Right cardiac atrium (tissue), 5 donors: ENCODE measurements around the gene POLR3E. TPM values are rescaled to one million over a fixed set of nuclear protein-coding genes. Genes with fewer than 3 reads are reported as not detected.

Experiments used
- ATAC-seq, 2 donors: fragments of 200-7000 bp; cut with Tn5 transposase; one replicate each; pipeline versions ENCODE4 v1.8.0 to v1.9.1; 2020; ENCODE audit warnings: moderate library complexity in 2 of 2, mild to moderate bottlenecking in 1 of 2
- DNase-seq, 3 donors: peaks; one replicate each; pipeline ENCODE4 v3.0.0-alpha.2; 2020
- H3K27ac ChIP-seq: one replicate; pipeline ENCODE4 v1.5.1; 2013; ENCODE audit warnings: mild to moderate bottlenecking, low read length, control low read depth, moderate library complexity
- H3K27me3 ChIP-seq: one replicate; pipeline ENCODE4 v1.6.1; 2013; ENCODE audit not compliant: control insufficient read depth, insufficient read depth
- H3K4me1 ChIP-seq: one replicate; pipeline ENCODE4 v1.6.1; 2013; ENCODE audit warnings: low read length; ENCODE audit not compliant: control insufficient read depth, insufficient read depth
- H3K4me3 ChIP-seq: one replicate; pipeline ENCODE4 v1.5.1; 2013; ENCODE audit warnings: low read length, control low read depth
- H3K9me3 ChIP-seq: one replicate; pipeline ENCODE4 v1.6.1; 2013; ENCODE audit warnings: low read length; ENCODE audit not compliant: control insufficient read depth
- WGBS: extraction: QIAGEN DNeasy Blood & Tissue Kit; methylation state at CpG from one replicate; pipeline ENCODE4 v1.1.7; 2013; 5-methylcytosine and 5-hydroxymethylcytosine counted together
- intact Hi-C, 4 donors: fragments of 100-400 bp; cut with DNase I; formaldehyde crosslinking; loops; one replicate each; pipeline versions ENCODE4 v1.11.0 to v1.14.0; 2022 to 2023
- polyA plus RNA-seq: library from polyadenylated mRNA; stranded (reverse); fragments of 200-250 nt; gene quantifications from one replicate; pipeline ENCODE4 v1.2.3, GENCODE V29; 2013
- total RNA-seq, 4 donors: library from RNA; stranded (reverse); fragmentation: NEBNext Ultra II Directional; extraction: Animal tissue kit (Norgen Biotek cat#: 25700); gene quantifications; one replicate each; pipeline ENCODE4 v1.2.1, GENCODE V29; 2021
- donor health status: healthy with polysubstance abuse.
- donor health status: DM: no; HTN: yes; CAD: no.
- donor health status: DM: no; HTN: no; CAD: no.
- donor health status: DM: no; HTN: yes; CAD: no; lungs with severe emphysema.
- donor health status: DM: yes; HTN: yes; CAD: no.

Gene POLR3E
- total and polyA plus RNA-seq, 5 donors: 15.4 to 33.5 (median 32.6) TPM

- Histone ChIP-seq H3K4me3 (no peak overlapping the region), H3K4me1 (no peaks in the 10 kb centered on the region), H3K9me3 (no peaks in the 10 kb centered on the region), H3K27ac (no peak overlapping the region), H3K27me3 (no peaks in the 10 kb centered on the region)
- WGBS: 89% methylated on average over 6 of the region's 6 CpGs
- ATAC-seq (no peak), DNase-seq (no peak)
- intact Hi-C loops: no loop called here
These were observed 20.4 kb downstream of the POLR3E start for GRCh38 chr16:22317625-22318024.

- H3K4me3 ChIP-seq: no peak overlapping the region
- H3K9me3 ChIP-seq: no peaks in the 10 kb centered on the region
- ATAC-seq (no peak), DNase-seq (no peak)
- no peaks in the 10 kb centered on the region for H3K4me1 ChIP-seq
- intact Hi-C loops: no loop called here
- no peak overlapping the region for H3K27ac ChIP-seq
- 79% methylated on average over 18 of the region's 18 CpGs for WGBS
- no peaks in the 10 kb centered on the region for H3K27me3 ChIP-seq
These were observed 21.6 kb downstream of the POLR3E start for GRCh38 chr16:22318690-22319358.

GRCh38 chr16:22320572-22321339 lies 23.5 kb downstream of the POLR3E start:
- WGBS: 74% methylated on average over 13 of the region's 13 CpGs
- no peaks in the 10 kb centered on the region for H3K27me3 ChIP-seq
- no peak overlapping the region for H3K27ac ChIP-seq
- DNase-seq: no peak
- intact Hi-C loops: no loop called here
- H3K4me1 ChIP-seq: no peaks in the 10 kb centered on the region
- H3K4me3 ChIP-seq: no peak overlapping the region
- H3K9me3 ChIP-seq: no peaks in the 10 kb centered on the region
- ATAC-seq: no peak

- Histone ChIP-seq H3K27me3 (no peaks in the 10 kb centered on the region), H3K27ac (no peak overlapping the region), H3K4me1 (no peaks in the 10 kb centered on the region), H3K9me3 (no peaks in the 10 kb centered on the region), H3K4me3 (no peak overlapping the region)
- intact Hi-C loops: no loop called here
- ATAC-seq (peak; percentile 25 to 61), DNase-seq (peak; percentile 66 to 84 (median 78))
- WGBS: 49% methylated on average over 16 of the region's 16 CpGs
These were observed 24.3 kb downstream of the POLR3E start for GRCh38 chr16:22321340-22322001.

- intact Hi-C loops: no loop called here
- no peak overlapping the region for H3K4me3 ChIP-seq
- no peaks in the 10 kb centered on the region for H3K4me1 ChIP-seq
- DNase-seq (no peak), ATAC-seq (no peak)
- 93% methylated on average over 11 of the region's 11 CpGs for WGBS
- H3K27me3 ChIP-seq: no peaks in the 10 kb centered on the region
- no peaks in the 10 kb centered on the region for H3K9me3 ChIP-seq
- H3K27ac ChIP-seq: no peak overlapping the region
These were observed 24.8 kb downstream of the POLR3E start for GRCh38 chr16:22322021-22322471.

GRCh38 chr16:22322741-22323140 lies 25.5 kb downstream of the POLR3E start:
- 94% methylated on average over 17 of the region's 17 CpGs for WGBS
- Histone ChIP-seq H3K27me3 (no peaks in the 10 kb centered on the region), H3K4me3 (no peak overlapping the region), H3K27ac (no peak overlapping the region), H3K9me3 (no peaks in the 10 kb centered on the region), H3K4me1 (no peaks in the 10 kb centered on the region)
- DNase-seq (peak in 1 of 3 donors; percentile 46), ATAC-seq (no peak)
- intact Hi-C loops: no loop called here

- WGBS: 91% methylated on average over 12 of the region's 12 CpGs
- no peak for DNase-seq
- no peak for ATAC-seq
- intact Hi-C loops: no loop called here
- Histone ChIP-seq H3K27me3 (no peaks in the 10 kb centered on the region), H3K9me3 (no peaks in the 10 kb centered on the region), H3K27ac (no peak overlapping the region), H3K4me3 (no peak overlapping the region), H3K4me1 (no peaks in the 10 kb centered on the region)
These were observed 26.2 kb downstream of the POLR3E start for GRCh38 chr16:22323173-22323958.

GRCh38 chr16:22323959-22324786 lies 27.0 kb downstream of the POLR3E start:
- Histone ChIP-seq H3K4me1 (no peaks in the 10 kb centered on the region), H3K27me3 (no peaks in the 10 kb centered on the region), H3K27ac (no peak overlapping the region), H3K9me3 (no peaks in the 10 kb centered on the region), H3K4me3 (no peak overlapping the region)
- intact Hi-C loops: no loop called here
- DNase-seq (no peak), ATAC-seq (no peak)
- WGBS: 89% methylated on average over 24 of the region's 24 CpGs

- peak in 1 of 3 donors; percentile 59 for DNase-seq
- intact Hi-C loops: no loop called here
- Histone ChIP-seq H3K27ac (no peak overlapping the region), H3K4me3 (no peak overlapping the region), H3K9me3 (no peaks in the 10 kb centered on the region), H3K27me3 (no peaks in the 10 kb centered on the region), H3K4me1 (no peaks in the 10 kb centered on the region)
- WGBS: 90% methylated on average over 19 of the region's 19 CpGs
- ATAC-seq: no peak
These were observed 27.8 kb downstream of the POLR3E start for GRCh38 chr16:22324787-22325597.
